ENCODE results near the gene MROH8.

- TF ChIP-seq FOXP4 (CRISPR knock-in tag; IDR thresholded peaks at IDR 0.05) (no peak), CTCF (IDR thresholded peaks at IDR 0.05) (no peak), ETV6 (CRISPR knock-in tag; IDR thresholded peaks at IDR 0.05) (no peak), CBFB (CRISPR knock-in tag; IDR thresholded peaks at IDR 0.05; ENCODE audit: low read depth) (no peak), USF2 (CRISPR knock-in tag; IDR thresholded peaks at IDR 0.05) (no peak), E2F4 (CRISPR knock-in tag; IDR thresholded peaks at IDR 0.05; ENCODE audit: borderline replicate concordance, low read depth) (no peak), TEAD4 (CRISPR knock-in tag; IDR thresholded peaks at IDR 0.05) (no peak), NFATC4 (CRISPR knock-in tag; IDR thresholded peaks at IDR 0.05) (no peak)
Measured at GRCh38 chr20:37154684-37155298, 24.6 kb downstream of the MROH8 start.
